ENCODE measurements around the gene MCM6. TPM values are rescaled to one million over a fixed set of nuclear protein-coding genes. Genes with fewer than 3 reads are reported as not detected.
"Not testable (repeated sequence)": the region's sequence is repeated elsewhere in the genome, so short reads cannot be mapped to it uniquely, and the experiment has no call there.

The MCM6 gene
- total RNA-seq, 1 experiment from 2014 or later, result 110 TPM

- DNase-seq, result no peak
- peaks cover 4% of the 10 kb centered on the region for H3K9me3 ChIP-seq (replicated peaks)
- H3K27me3 ChIP-seq, result no peaks in the 10 kb centered on the region
- no peak overlapping the region for H3K4me3 ChIP-seq
- H3K36me3 ChIP-seq, result no peaks in the 10 kb centered on the region; the same call in 1 of the 2 replicates
- H3K27ac ChIP-seq, result no peak overlapping the region
- no peaks in the 10 kb centered on the region for H3K4me1 ChIP-seq
Observed at GRCh38 chr2:135796606-135797005, 79.6 kb downstream of the MCM6 start.

GRCh38 chr2:135795641-135796040 is 80.6 kb downstream of the MCM6 start:
- not testable (repeated sequence) for H3K4me1 ChIP-seq; H3K9me3 ChIP-seq (replicated peaks); DNase-seq; H3K36me3 ChIP-seq; H3K4me3 ChIP-seq; H3K27me3 ChIP-seq; H3K27ac ChIP-seq

- peaks cover 7% of the 10 kb centered on the region; the same call in 1 of the 2 replicates for H3K36me3 ChIP-seq
- no peak overlapping the region for H3K4me3 ChIP-seq
- no peaks in the 10 kb centered on the region for H3K4me1 ChIP-seq
- no peaks in the 10 kb centered on the region for H3K9me3 ChIP-seq (replicated peaks)
- no peak overlapping the region for H3K27ac ChIP-seq
- H3K27me3 ChIP-seq, result no peaks in the 10 kb centered on the region
- no peak for DNase-seq
Observed at GRCh38 chr2:135792401-135793150, 83.7 kb downstream of the MCM6 start.

- Histone ChIP-seq H3K27me3 (no peaks in the 10 kb centered on the region), H3K9me3 (replicated peaks) (no peaks in the 10 kb centered on the region), H3K36me3 (peaks cover 9% of the 10 kb centered on the region; the same call in 1 of the 2 replicates), H3K27ac (no peak overlapping the region), H3K4me1 (no peaks in the 10 kb centered on the region), H3K4me3 (no peak overlapping the region)
- DNase-seq, result peak in 1 of 2 experiments; percentile 25
Observed at GRCh38 chr2:135791418-135792190, 84.6 kb downstream of the MCM6 start.

- Histone ChIP-seq H3K9me3 (replicated peaks) (no peaks in the 10 kb centered on the region), H3K27me3 (no peaks in the 10 kb centered on the region), H3K36me3 (peaks cover 16% of the 10 kb centered on the region), H3K4me1 (no peaks in the 10 kb centered on the region), H3K27ac (no peak overlapping the region), H3K4me3 (no peak overlapping the region)
- DNase-seq, result no peak
Observed at GRCh38 chr2:135790423-135790822, 85.8 kb downstream of the MCM6 start.

Other genes with a start within 250 kb of the MCM6 start
- 106 and 129 TPM in 2 replicates for gene UBXN4, start 134.6 kb downstream of the MCM6 start, total RNA-seq (2014; rRNA removed; shearing (Covaris generic))
- not detected in 2 replicates for gene LCT, start 39.3 kb downstream of the MCM6 start, total RNA-seq (2014; rRNA removed; shearing (Covaris generic))
- gene DARS1, start 109.2 kb upstream of the MCM6 start, total RNA-seq (2014; rRNA removed; shearing (Covaris generic)), result 141 and 149 TPM in 2 replicates
- 161 and 164 TPM in 2 replicates for gene CXCR4, start 241.7 kb upstream of the MCM6 start, total RNA-seq (2014; rRNA removed; shearing (Covaris generic))